Hematopoietic multipotent progenitor cell treated with erythropoietin and hydrocortisone succinate and interleukin-3 and kit ligand, for 6 days (in vitro differentiated cells): ENCODE data around the gene GBA3.

Experiments
- DNase-seq: peaks from one replicate; pipeline ENCODE4 v3.0.0-alpha.2; 2015

The GBA3 gene

DNA sequence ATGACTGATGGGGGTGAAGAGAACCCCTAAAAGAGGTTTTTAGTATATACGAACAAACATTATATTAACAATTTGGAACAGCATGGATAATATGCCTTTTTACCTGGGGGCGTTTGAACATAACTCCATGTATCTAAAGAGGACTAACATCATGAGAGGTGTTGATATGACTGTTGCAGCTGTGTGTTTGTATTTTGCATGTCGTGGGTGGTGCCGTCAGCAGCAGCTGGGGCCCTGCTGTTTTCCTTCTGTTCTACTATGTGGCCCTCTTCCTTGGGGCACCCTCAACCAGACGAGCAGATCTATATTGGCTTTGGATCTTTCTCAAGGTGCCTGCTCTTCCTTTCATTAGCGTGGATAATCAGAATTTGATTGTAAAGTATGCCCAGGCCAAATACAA lies 11.2 kb downstream of the GBA3 start:
- DNase-seq, result no peak

DNA sequence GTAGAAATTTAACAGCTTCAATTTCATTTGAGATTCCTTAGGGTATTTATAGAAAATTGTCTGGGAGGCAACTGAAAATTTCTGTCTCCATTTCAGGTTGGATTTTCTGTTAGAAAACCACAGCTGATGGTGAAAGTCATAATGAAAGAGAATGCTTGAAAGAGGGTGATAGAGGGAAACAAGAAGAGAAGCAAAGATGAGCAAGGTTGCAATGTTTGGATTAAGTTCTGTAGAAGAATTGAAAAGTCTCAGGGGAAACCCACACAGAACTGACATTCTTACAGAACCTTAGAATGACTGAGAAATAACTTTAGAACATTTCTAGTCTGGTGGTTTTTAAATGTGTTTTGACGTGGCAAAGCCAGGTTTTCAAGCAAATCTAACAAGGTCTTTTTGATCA lies 14.7 kb downstream of the GBA3 start:
- DNase-seq, result no peak

DNA sequence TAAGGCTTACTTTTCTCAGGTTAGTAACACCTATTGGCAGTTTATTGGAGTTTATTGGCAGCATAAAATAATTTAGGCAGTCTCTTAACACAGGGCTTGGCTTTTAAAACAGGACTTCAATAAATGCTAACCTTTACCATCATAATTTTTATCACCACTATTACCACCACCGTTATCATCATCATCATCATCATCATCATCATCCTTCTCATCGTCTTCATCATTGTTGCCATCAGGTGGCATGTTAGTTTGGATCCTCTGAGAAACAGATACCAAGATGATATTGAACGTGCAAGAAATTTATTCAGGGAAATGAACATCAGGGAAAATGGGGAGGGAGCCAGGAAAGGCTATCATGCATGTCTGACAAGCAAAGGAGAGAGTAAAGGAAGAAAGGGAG lies 16.2 kb downstream of the GBA3 start:
- DNase-seq, result no peak

DNA sequence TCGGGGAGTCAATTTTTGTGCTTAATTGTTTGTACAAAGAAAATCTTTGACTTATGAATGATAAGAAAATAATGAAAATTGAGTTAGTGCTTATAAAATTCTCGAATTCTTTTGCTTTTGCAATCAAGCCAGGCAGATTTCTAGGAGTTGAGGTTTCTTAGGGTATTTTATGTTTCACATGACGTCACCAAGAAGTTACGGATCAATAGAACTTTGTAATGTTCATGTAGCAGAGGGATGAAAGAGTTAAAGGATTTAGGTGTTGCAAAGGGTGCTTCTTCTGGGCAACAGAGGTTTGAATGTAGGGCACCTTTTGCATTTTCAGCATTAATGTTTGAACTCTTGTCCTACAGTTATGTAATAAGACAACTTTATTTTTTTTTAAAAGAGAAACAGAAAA lies 19.4 kb downstream of the GBA3 start:
- DNase-seq, result no peak

DNA sequence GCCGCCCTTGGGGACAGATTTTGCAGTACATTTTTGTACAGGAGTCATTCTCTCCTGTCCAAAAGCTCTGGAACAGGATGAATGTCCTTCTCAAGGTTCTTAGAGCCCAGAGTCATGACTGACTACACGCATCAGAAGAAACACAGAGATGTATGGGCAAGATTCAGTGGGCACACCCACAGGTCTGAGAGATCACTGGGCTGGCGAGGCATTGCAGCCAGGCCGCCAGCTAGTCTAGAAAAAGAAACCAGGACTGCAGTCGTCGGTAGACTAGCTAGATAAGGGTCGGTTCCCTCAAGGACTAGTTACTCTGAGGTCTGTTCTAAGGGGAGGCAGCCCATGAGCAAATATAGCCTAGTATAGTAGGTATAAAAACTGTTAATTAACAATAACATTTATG lies 19.8 kb downstream of the GBA3 start:
- no peak for DNase-seq

DNA sequence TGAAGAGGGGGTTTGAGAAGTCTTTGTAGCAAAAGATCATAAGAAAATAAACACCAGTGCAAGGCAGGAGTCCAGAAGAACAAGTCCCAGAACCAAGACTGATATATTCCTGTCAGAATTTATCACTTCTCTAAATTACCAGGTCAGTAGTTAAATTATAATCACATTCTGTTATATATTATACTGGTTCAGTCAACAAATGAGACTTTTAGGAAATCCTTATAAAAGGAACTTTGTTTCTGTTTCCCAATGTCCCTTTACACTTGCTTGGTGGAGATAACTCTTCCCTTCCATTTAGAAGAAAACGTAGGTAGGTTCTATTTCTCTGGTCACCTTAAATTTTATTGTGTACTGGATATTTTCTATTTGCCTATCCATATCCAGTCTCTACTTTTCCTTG lies 21.1 kb downstream of the GBA3 start:
- DNase-seq, result no peak

DNA sequence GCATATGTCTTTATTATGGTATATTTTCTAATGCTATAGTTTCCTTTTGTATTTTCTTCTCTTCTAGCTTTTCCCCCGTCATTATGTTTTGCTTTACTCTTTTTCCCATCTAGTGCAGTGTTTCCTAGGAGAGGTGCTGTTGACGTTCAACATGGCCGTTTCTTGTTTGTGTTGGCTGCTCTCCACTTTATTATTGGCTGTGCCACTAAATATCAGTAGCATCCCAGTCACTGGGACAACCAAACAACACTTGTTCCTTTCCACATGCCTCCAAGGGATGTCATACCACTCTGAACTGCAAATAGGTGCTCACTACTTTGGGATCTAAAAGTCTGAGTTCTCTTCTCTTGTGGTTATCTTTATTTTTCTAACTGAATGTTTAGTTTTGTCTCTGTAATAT lies 26.5 kb downstream of the GBA3 start:
- no peak for DNase-seq

DNA sequence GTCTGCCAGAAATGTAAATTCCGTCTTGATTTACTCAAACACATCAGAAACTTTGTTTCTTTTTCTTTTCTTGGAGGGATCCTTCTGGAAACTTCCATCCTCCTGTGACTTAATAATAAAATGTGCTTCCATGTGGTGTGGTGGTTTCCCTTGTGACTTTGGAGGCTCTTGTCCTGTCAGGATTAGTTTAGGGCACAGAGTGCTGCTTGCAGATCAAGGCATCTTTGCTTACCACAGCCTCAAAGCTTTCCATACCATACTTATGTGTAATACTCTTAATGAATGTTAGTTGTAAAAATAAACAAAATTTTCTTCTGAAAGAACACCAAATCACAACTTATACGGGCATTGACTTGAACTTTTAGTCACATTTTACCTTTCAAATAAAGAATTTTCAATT lies 27.4 kb downstream of the GBA3 start:
- DNase-seq, result no peak

DNA sequence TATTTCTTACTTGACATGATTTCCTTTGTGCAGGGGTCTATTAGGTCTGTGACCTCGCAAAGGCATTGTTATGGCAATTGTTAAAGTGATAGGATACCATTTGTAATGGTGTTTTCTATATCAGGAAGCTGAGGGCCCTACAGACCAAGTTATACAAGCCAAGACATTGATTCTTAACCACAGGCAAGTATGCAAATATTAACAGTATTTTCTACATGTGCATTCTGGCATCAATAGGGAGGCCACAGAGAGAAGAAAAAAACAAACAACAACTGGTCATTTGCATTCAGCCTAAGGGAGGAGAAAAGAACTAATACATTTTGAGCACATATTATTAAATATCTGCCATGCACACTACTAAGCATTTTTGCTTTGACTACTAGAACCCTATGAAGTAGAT lies 28.5 kb downstream of the GBA3 start:
- no peak for DNase-seq

DNA sequence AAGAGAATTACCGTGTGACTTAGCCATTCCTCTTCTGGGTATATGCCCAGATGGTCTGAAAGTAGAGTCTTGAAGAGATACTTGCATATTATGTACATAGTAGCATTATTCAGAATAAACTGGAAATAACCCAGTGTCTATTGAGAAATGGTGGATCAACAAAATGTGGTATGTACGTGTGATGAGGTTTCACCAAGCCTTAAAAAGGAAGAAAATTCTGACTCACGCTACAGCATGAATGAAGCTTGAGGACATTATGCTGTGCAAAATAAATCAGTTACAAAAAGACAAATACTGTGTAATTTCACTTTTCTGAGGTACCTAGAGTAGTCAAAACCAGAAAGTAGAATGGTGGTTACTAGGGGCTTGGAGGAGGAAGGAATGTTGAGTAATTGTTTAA lies 37.3 kb downstream of the GBA3 start:
- no peak for DNase-seq

DNA sequence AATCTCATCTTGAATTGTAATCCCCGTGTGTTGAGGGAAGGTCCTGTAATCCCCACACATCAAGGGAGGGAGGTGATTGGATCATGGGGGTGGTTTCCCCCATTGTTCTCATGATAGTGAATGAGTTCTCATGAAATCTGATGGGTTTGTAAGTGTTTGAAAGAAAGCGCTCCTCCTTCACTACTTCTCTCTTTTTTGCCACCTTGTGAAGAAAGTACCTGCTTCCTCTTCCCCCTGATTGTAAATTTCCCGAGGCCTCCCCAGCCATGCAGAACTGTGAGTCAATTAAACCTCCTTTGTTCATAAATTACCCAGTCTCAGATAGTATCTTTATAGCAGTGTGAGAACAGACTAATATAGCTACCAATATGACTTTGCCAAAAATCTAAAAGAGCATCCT lies 41.1 kb downstream of the GBA3 start:
- no peak for DNase-seq

DNA sequence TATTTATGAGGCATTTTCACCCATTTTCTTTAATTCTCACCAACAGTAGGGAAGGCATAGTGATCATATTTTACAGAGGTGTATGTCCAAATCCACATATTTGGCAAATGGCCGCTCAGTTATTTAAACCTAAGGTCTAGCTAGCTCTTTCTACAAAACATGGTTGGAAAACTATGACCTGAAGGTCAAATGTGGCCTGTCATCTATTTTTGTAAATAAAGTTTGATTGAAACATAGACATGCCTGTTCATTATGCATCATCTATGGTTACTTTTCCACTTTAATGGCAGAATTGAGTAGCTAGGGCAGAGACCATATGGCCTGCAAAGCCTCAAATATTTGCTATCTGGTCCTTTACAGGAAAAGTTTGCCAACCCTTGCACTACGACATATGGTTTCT lies 44.2 kb downstream of the GBA3 start:
- DNase-seq, result no peak

DNA sequence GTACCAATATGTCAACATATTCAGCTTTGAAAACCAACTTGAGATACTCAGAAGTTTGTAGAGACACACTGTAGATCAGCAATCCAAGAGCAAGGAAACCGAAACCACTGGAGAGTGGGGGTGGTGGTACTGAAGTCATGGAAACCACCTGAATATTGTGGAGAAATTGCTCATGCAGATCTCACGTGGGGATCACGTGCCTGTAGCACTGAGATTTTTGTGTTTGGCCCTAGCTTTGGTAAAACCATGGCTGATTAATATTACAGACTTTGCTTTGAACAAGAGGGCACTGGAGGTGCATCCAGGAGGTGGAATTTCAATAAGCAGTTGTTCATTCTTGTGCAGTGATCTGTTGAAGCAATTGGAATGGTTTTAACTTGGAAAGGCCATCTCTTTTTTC lies 47.2 kb downstream of the GBA3 start:
- no peak for DNase-seq

DNA sequence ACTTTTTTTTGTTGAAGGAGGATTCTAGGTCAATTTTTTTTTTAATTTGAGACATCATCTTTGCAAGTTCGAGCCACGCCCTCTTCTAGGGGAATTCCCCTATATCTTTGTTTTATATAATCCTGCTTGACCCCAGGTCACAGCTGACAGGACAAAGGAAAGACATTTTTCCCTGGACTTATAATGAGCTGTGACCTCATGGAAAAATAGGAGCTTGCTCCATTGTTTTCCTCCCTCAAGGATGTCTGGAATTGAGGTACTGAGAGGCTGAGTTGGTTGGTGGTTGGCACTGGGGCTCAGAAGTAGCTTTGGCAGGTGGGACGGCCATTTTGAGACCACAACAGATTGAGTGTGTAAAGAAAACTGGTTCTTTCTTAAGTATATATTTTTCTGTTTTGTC lies 49.0 kb downstream of the GBA3 start:
- no peak for DNase-seq

DNA sequence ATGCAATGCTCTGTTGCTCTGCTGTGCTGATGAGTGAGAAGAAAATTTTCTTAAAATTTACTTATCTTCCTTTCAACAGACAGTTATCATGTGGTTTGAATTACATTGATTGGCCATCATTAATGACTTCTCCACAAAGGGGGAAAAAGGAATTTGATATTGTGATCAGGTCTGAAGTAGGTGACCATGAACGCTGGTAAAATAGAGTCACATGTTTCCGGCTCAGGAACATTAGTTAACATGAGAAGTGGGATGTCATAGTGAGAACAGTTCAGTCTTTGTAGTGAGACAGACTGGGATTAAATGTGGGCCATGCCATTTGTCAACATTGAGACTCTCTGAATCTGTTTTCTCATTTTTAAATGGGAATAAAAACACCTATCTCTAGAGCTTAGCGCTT lies 50.6 kb downstream of the GBA3 start:
- no peak for DNase-seq

DNA sequence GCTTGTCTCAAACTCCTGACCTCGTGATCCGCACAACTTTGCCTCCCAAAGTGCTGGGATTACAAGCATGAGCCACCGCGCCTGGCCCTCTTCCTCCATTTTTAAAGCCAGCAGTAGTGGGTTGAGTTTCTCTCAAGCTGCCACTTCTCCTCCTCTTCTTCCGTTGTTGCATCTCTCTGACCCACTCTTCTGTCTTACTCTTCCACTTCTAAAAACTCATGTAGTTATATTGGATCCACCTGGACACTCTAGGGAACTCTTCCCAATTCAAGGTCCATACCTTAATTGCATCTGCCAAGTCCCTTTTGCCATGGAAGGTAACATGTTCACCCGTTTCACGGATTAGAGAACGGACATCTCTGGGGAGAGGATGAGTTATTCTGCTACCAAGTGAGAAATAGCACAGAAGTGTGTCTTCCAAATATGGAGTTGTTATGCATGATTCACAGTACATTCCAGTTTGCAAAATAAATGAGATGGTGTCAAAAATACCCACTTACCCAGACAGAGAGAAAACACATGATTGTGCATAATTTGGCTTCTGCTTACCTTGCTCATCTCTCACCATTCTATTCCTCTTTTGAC lies 51.8 kb downstream of the GBA3 start:
- DNase-seq, result no peak

DNA sequence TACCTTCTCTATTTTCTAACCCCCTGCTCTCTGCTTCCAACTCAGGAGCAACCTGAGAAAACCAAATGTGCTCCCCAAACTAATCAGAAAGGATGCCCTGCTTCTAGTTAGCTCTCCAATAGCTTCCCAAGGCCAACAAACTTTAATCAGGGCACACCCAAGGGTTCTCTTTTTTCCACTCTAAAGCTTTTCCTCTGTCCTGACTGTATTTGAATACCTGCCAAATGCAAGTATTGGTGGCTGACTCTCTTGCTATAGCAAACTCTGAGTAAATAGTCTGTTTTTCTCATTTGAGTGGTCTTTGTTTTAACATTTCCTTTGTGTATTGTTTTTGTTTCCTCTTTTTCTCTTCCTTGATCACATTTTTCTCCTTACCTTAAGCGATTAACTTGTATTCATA lies 52.5 kb downstream of the GBA3 start:
- DNase-seq, result no peak

DNA sequence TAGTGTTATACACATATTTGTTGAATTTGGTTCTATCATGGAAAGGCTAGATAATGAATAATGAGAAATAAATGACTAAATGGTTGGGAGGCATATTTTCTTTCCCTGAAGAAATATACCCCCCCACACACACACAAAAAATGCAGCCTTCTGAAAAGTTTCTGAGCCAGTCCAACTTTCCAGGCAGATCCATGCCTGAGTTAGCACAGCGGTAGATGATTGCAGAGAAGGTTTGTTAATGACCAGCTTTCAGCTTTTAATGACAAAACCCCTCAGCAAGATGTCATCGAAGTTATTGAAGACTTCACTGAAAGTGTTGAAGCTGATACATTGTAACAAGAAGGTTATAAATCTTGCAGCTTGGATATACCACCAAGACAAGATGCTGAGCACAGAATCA lies 61.4 kb downstream of the GBA3 start:
- DNase-seq, result no peak

DNA sequence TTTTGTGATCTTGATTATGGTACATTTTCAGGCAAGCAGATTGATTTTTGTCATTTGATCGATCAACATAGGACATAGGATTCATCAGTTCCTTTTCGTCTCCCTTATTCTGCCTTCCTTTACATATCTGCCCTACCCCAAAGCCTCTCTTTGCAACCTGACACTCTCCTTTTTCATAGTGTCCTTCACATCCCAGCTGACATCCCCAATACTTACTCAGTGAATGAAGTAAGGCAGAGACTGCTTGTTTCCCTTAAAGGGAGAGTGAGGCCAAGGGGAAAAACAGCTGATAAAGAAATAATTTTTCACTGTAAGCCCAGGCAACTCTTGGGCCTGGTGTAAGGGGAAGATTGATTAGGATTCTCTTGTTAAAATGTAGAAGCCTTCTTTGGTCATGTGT lies 69.8 kb downstream of the GBA3 start:
- DNase-seq, result no peak

DNA sequence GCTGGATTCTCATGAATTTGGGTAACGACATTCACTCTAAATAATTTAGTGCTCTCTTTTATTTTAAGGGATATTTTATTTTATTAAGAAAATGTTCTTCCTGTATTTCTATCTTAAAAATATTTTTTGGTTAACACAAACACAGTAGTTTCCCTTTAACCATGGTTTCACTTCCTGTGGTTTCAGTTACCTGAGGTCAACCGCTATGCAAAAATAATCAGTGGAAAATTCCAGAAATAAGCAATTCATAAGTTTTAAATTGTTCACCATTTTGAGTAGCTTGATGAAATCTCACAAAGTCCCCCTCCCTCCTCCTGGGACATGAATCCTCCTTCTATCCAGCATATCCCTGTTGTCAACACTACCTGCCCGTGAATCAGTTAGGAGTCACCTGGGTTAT lies 71.4 kb downstream of the GBA3 start:
- DNase-seq, result no peak

DNA sequence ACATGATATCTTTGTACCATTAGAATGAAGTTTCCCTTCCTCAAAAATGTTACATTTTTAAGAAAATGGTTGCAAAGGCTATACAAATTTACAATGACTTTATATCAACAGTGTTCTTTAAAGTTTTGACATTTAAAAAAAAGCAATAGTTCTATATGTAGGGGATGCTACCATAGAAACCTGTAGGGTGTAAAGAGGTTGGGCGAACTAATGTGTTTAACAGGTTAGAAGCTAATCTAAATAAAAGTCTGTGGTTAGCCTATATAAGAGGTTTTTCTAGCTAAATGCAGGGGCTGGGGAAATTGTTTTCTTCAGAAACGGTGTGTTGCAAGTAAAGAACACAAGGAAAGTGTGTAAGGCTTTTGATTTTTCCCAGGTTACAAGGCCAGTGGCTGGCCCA lies 73.3 kb downstream of the GBA3 start:
- no peak for DNase-seq

DNA sequence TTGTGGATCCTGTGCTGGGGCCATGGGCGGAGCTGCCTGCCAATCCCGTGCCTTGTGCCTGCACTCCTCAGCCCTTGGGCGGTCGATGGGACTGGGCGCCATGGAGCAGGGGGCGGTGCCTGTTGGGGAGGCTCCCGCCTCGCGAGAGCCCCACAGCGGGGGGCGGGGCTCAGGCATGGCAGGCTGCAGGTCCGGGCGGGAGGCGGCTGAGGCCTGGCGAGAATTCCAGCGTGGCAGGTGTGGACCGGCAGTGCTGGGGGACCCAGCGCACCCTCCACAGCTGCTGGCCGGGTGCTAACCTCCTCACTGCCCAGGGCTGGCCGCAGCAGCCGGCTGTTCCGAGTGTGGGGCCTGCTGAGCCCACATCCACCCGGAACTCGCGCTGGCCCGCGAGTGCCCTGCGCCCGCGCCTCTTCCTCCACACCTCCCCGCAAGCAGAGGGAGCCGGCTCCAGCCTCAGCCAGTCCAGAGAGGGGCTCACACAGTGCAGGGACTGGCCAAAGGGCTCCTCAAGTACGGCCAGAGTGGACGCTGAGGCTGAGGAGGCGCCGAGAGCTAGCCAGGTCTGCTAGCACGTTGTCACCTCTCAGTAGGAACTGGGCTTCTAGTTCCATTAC lies 85.9 kb downstream of the GBA3 start:
- no peak for DNase-seq

DNA sequence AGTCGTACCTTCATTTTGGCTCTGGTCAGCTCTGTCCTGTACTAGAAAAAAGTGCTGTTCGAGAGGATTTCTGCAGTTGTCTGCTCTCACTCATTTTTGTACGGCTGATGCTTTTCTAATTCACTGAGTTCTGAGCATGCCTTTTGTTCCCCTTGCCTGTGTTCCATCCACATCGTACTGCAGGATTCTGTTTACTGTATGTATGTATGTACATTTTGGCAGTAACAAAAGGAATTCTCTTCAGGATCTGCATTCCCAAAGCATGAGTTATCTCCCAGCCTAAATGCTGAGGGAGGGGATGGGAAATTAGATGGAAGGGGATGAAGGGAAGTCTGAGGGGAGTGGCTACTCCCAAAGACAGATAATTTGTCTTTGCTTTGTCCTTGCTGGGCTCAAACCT lies 87.6 kb downstream of the GBA3 start:
- no peak for DNase-seq

DNA sequence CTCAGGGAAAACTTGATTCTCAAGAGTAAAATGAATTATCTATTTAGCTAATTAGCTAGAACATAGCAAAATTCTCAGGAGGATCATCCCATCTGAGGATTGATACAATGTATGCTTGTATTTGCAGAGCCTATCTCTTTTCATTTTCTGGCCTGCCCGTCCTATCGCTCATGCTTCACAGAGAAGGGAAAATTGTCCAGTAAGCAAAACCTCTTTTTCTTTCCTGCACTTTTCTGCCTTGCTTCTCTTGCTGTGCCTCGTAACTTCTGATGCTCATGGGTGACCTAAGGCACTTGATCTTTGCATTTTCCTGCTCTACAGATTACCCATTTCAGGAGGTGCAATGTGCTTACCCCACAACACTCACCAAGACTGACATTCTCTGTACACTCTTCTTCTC lies 88.1 kb downstream of the GBA3 start:
- DNase-seq, result no peak

DNA sequence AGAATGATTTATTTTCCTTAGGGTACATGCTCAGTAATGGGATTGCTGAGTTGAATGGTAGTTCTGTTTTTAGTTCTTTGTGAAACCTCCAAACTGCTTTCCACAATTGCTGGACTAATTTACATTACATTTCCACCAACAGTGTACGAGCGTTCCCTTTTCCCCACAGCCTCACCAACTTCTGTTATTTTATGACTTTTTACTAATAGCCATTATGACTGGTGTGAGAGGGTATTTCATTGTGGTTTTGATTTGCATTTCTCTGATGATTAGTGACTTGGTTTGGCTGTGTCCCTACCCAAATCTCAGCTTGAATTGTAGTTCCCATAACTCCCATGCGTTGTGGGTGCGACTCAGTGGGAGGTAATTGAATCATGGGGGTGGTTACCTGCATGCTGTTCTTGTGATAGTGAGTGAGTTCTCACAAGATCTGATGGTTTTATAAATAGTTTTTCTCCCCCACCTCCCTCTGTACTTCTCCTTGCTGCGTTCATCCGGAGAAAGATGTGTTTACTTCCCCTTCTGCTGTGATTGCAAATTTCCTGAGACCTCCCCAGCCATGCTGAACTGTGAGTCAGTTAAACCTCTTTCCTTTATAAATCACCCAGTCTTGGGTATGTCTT lies 95.1 kb downstream of the GBA3 start:
- peak; percentile 0 for DNase-seq
